Lower leg skin (tissue), 4 donors: Measurements from ENCODE around the gene SNRNP70. TPM values are rescaled to one million over a fixed set of nuclear protein-coding genes. Genes with fewer than 3 reads are reported as not detected.
A peak's percentile ranks its signal among the peaks of the same experiment; 100 is the strongest.
"Not testable (repeated sequence)": the region's sequence is repeated elsewhere in the genome, so short reads cannot be mapped to it uniquely, and the experiment has no call there.

Experiments
- DNase-seq, 2 donors: peaks; one replicate each; pipeline ENCODE4 v3.0.0-alpha.2; 2019; ENCODE audit warnings: low spot score in 2 of 2
- H3K4me3 ChIP-seq: fragments of 200-600 bp; sonication (generic); 2 replicates; pipeline ENCODE4 v1.5.1; 2017; ENCODE audit warnings: mild to moderate bottlenecking, low read depth; ENCODE audit not compliant: poor library complexity, severe bottlenecking
- POLR2A ChIP-seq, 2 donors: fragments of 450-650 bp; IDR thresholded peaks; one replicate each; pipeline ENCODE4 v1.6.1; 2016 to 2017; ENCODE audit warnings: antibody characterized with exemption in 2 of 2, mild to moderate bottlenecking in 1 of 2, moderate library complexity in 1 of 2
- WGBS, 2 donors: methylation state at CpG; one replicate each; pipeline ENCODE4 v1.1.5; 2018; 5-methylcytosine and 5-hydroxymethylcytosine counted together
- intact Hi-C: fragments of 100-400 bp; cut with DNase I; formaldehyde crosslinking; loops from one replicate; pipeline ENCODE4 v1.15.0; 2023; ENCODE audit warnings: low total_unique reads
- total RNA-seq, 4 donors: library from RNA; depleted of rRNA; stranded (reverse); fragments of >200 nt; gene quantifications; one replicate each; pipeline ENCODE4 v1.1.0, GENCODE V29; 2016
- TF ChIP-seq, protein P1 (sequence below), 3 donors: fragments of 450-650 bp; IDR thresholded peaks; one replicate each; pipeline ENCODE4 v1.5.1; 2016; ENCODE audit warnings: antibody characterized with exemption in 3 of 3, mild to moderate bottlenecking in 3 of 3, moderate library complexity in 2 of 3

The SNRNP70 gene
- total RNA-seq, 4 donors from 2014 or later = 172 to 375 (median 285) TPM

- no peak for DNase-seq
- 88 to 92% methylated on average over 9 of the region's 9 CpGs for WGBS, 2 donors
- intact Hi-C loops = no loop called here
- TF ChIP-seq POLR2A (IDR thresholded peaks at IDR 0.05) = no peak
- TF ChIP-seq, protein P1, sequence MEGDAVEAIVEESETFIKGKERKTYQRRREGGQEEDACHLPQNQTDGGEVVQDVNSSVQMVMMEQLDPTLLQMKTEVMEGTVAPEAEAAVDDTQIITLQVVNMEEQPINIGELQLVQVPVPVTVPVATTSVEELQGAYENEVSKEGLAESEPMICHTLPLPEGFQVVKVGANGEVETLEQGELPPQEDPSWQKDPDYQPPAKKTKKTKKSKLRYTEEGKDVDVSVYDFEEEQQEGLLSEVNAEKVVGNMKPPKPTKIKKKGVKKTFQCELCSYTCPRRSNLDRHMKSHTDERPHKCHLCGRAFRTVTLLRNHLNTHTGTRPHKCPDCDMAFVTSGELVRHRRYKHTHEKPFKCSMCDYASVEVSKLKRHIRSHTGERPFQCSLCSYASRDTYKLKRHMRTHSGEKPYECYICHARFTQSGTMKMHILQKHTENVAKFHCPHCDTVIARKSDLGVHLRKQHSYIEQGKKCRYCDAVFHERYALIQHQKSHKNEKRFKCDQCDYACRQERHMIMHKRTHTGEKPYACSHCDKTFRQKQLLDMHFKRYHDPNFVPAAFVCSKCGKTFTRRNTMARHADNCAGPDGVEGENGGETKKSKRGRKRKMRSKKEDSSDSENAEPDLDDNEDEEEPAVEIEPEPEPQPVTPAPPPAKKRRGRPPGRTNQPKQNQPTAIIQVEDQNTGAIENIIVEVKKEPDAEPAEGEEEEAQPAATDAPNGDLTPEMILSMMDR (IDR thresholded peaks at IDR 0.05) = no peak
- H3K4me3 ChIP-seq = no peak overlapping the region
Observed at GRCh38 chr19:49069026-49069425, 16.2 kb upstream of the SNRNP70 start.

- TF ChIP-seq POLR2A (IDR thresholded peaks at IDR 0.05) = no peak
- TF ChIP-seq, protein P1 (IDR thresholded peaks at IDR 0.05) = no peak
- no peak for DNase-seq
- WGBS, 2 donors = 96 to 97% methylated on average over 21 of the region's 21 CpGs
- intact Hi-C loops = no loop called here
- H3K4me3 ChIP-seq = no peak overlapping the region
Observed at GRCh38 chr19:49070416-49070815, 14.8 kb upstream of the SNRNP70 start.

GRCh38 chr19:49071860-49072547 is 13.2 kb upstream of the SNRNP70 start:
- 5% methylated on average over 31 to 32 of the region's 93 CpGs for WGBS, 2 donors
- TF ChIP-seq POLR2A (IDR thresholded peaks at IDR 0.05) = no peak
- TF ChIP-seq, protein P1 (IDR thresholded peaks at IDR 0.05) = no peak
- H3K4me3 ChIP-seq = no peak overlapping the region
- intact Hi-C loops = no loop called here
- peak in 1 of 2 donors; percentile 84 for DNase-seq

- no peak overlapping the region for H3K4me3 ChIP-seq
- TF ChIP-seq, protein P1 (IDR thresholded peaks at IDR 0.05) = no peak
- no peak for TF ChIP-seq POLR2A (IDR thresholded peaks at IDR 0.05)
- 47 to 50% methylated on average over 23 of the region's 23 CpGs for WGBS, 2 donors
- intact Hi-C loops = no loop called here
- DNase-seq = peak in 1 of 2 donors; percentile 81
Observed at GRCh38 chr19:49073514-49074378, 11.5 kb upstream of the SNRNP70 start.

DNA sequence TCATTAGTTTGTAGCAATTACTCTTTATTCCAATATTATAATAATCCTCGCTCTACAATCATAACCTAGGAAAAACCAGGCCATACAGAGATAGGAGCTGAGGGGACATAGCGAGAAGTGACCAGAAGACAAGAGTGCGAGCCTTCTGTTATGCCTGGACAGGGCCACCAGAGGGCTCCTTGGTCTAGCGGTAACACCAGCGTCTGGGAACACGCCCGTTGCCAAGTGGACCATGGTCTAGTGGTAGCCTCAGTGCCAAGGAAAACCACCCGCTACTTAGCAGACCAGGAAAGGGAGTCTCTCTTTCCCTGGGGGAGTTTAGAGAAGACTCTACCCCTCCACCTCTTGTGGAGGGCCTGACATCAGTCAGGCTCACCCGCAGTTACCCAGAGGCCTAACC is 10.4 kb upstream of the SNRNP70 start:
- TF ChIP-seq, protein P1 (IDR thresholded peaks at IDR 0.05) = peak in 1 of 3 donors; percentile 50
- H3K4me3 ChIP-seq, intact Hi-C loops: not testable (repeated sequence)
- 27 to 29% methylated on average over 9 of the region's 9 CpGs for WGBS, 2 donors
- DNase-seq = peak; percentile 46 to 91
